Measurements from ENCODE around the gene XRCC4.

Gene XRCC4

DNA sequence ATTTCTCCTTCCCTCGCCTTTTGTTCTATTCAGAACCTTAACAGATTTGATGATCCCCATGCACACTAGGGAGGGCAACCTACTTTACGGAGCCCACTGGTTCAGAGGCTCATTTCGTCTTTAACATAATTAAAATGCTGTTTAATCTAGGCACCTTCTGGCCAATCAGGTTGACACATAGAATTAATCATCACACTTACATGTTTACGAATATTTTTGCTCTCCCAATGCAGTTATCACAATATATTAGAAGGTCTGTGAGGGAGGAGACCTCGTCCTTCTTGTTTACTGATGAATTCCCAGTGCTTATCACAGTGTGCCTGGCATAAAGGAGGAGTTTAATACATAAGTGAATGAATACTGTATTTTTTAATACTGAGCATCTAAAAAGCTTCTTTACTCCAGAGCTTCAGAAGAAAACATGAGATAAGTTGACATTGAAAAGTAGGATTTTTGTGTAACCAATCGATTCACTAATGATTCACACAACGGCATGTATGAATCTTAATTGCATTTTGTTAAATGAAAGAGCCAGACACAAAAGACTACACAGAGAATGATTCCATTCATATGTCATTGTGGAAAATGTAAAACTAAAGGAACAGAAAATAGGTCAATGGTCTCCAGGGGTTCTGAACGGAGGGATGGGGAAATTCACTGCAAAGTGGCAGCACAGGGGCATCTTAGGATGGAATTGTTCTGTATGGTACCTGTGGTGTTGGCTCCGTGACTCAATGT is 315.6 kb downstream of the XRCC4 start:
- DNase-seq (ENCODE audit: low read depth) = no peak

DNA sequence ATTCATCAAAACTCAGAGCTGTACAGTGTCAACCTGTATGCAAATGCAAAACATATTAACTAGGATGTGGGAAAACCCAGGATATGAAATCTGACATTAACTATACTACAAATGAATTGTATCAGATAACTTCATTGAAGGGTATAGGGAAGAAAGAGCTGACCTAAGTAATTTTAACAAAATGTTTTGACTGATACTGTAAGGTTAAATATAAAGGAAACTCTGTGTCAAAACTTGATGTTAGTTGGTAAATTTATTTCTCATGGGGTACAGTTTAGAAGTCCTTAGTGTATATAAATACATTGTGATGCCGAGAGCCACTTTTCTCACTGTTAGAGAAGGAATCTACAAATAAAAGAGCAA is 316.1 kb downstream of the XRCC4 start:
- no peak for DNase-seq (ENCODE audit: low read depth)

DNA sequence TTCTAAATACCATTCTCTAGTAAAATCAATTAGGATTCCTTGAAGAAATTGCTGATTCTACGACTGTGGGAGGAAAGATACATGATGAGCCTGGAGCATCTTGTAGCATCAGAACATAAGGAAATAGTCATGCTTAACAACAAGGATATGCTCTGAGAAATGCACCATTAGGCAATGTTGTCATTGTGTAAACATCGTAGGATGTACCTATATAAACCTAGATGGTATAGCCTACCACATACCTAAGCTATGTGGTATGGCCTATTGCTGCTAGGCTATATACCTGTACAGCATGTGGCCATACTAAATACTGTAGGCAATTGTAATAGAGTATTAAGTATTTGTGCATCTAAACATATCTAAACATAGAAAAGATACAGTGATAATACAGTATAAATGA is 316.8 kb downstream of the XRCC4 start:
- no peak for DNase-seq (ENCODE audit: low read depth)

DNA sequence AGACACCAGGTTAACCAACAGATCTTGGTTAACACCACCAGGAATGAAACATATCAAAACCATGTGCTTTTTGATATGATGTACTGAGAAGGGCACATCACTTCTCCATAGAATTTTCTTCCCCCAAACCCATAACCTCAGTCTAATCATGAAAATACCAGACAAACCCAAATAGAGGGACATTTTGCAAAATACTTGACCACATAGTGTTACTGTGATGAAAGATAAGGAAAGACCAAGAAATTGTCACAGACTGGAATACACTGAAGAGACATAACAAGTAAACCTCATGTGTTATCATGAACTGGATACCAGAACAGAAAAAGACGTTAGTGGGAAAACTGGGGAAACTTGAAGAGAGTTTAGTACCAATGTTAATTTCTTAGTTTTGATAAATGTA is 319.3 kb downstream of the XRCC4 start:
- no peak for DNase-seq (ENCODE audit: low read depth)

DNA sequence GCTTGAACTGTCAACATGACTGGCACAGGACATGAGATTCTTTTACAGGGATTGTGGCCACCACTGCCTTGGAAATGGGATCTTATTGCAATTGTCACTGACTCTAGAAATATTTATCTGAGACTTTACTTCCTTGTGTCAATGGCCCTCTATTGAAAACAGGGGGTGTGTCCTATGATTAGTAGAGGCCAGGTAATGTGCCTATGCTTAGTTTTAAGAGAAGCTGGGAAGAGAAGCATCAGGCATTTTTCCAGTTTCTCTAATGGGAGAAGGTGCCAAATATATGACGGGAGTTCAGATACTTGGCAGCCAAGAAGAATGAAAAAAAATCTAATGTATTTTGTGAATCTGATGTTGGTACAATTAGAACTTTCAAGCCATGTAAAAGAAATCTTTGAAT is 320.3 kb downstream of the XRCC4 start:
- no peak for DNase-seq (ENCODE audit: low read depth)

DNA sequence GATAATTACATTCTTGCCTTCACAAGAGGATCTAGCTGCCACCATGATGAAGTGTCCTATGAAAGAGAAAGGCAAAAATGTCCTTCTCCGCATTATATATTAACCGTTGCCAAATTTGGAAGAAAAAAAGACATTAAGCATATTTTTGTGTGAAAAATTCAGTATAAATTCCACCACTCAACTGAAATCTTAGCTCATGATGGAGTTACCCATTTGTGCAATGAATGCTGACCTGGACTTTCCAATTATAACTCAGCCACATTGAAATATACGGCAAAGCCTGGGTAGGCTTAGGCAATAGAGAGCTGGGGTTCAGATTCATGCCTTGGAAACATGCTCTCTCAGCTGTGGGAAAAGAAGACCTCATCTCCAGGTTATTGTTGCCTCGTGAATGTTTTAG is 322.9 kb downstream of the XRCC4 start:
- DNase-seq (ENCODE audit: low read depth) = no peak

DNA sequence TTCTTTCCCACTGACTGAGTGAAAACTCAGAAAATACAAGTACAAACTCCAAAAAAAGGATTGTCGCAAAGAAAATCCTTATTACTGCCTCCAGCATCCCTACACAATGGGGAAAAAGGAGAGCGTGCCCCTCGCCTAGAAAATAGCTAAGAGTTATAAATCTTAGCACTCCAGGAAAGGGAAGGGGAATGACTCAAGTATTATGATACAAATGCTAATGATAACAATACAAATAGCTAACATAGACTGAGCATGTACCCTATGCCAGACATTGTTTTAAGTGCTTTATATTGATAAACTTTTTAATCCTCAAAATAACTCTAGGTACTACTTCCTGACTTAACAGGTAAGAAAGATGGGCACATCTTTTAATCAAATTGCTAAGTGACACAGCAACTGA is 323.4 kb downstream of the XRCC4 start:
- no peak for DNase-seq (ENCODE audit: low read depth)

DNA sequence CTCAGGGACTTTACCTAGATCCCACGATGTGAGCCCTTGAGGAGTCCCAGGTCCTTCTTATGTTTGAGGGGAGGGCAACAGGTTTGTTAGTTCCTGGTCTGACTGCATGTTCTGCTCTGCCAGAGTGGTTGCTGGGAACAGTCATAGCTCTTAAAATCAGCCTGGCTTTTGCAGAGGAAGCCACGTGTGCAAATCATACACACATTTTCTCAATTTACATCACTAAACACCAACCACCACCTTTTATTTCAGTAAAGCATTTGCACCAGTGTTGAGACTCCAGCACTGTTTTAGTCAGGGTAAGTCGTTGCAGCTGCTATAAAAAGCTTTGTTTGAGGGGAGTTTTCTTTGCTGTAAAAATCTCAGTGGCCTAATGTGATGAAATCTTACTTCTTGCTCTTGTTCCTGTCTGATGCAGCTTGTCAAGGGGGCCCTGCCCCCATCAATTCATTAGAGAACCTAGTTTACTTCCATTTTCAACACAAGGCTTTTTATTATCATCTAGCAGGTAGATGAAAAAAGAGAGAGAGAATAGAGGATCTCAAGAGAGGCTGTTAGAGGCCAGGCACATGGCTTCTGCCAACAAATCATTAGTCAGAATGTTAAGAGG is 323.9 kb downstream of the XRCC4 start:
- DNase-seq (ENCODE audit: low read depth) = no peak

DNA sequence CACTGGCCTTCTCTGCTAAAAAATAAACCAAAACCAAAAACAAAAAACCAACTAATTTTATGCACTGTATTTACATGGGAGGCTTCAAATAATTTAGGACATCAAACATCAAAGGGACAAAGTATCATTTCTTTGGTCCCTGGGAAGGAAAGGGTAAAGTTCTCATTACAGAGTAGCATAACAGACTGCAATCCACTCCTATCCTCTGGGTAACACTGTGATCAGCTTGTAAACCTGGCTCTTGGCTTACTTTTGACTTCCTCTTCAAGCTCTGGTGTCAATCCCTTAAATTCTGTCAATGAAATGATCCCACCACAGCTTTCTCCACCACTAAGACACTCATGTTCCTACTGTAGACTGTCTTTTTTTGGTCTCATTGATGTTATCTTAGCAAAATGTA is 324.4 kb downstream of the XRCC4 start:
- no peak for DNase-seq (ENCODE audit: low read depth)

Data from HS-5 (cell line).